ENCODE data around the gene CACNA1D.
A peak's percentile ranks its signal among the peaks of the same experiment; 100 is the strongest.
"Not testable (repeated sequence)": the region's sequence is repeated elsewhere in the genome, so short reads cannot be mapped to it uniquely, and the experiment has no call there.

Gene CACNA1D

GRCh38 chr3:53493963-53494791 is at the start of gene CACNA1D:
TSS of gene CACNA1D (plus strand) at chr3:53494611. CDS start at chr3:53495167, 556 bp downstream.
- peak; percentile 41 for DNase-seq

- DNase-seq: no peak
Observed at GRCh38 chr3:53457068-53457467, 37.3 kb upstream of the CACNA1D start.

GRCh38 chr3:53460326-53460725 is 34.1 kb upstream of the CACNA1D start:
- DNase-seq: no peak

GRCh38 chr3:53464424-53464823 is 30.0 kb upstream of the CACNA1D start:
- no peak for DNase-seq

GRCh38 chr3:53469758-53470157 is 24.7 kb upstream of the CACNA1D start:
- DNase-seq: not testable (repeated sequence)

GRCh38 chr3:53473422-53473821 is 21.0 kb upstream of the CACNA1D start:
- no peak for DNase-seq

- DNase-seq: not testable (repeated sequence)
Observed at GRCh38 chr3:53476372-53476771, 18.0 kb upstream of the CACNA1D start.

- not testable (repeated sequence) for DNase-seq
Observed at GRCh38 chr3:53477689-53478088, 16.7 kb upstream of the CACNA1D start.

GRCh38 chr3:53478166-53478830 is 16.1 kb upstream of the CACNA1D start:
- DNase-seq: no peak

GRCh38 chr3:53478921-53479664 is 15.3 kb upstream of the CACNA1D start:
- DNase-seq: no peak

- DNase-seq: no peak
Observed at GRCh38 chr3:53482227-53482626, 12.2 kb upstream of the CACNA1D start.

- no peak for DNase-seq
Observed at GRCh38 chr3:53483821-53484220, 10.6 kb upstream of the CACNA1D start.

- DNase-seq: no peak
Observed at GRCh38 chr3:53484984-53485383, 9.4 kb upstream of the CACNA1D start.

- DNase-seq: no peak
Observed at GRCh38 chr3:53485675-53486403, 8.6 kb upstream of the CACNA1D start.

GRCh38 chr3:53486961-53487654 is 7.3 kb upstream of the CACNA1D start:
- DNase-seq: no peak

- DNase-seq: no peak
Observed at GRCh38 chr3:53489386-53489785, 5.0 kb upstream of the CACNA1D start.

GRCh38 chr3:53489787-53490458 is 4.5 kb upstream of the CACNA1D start:
- no peak for DNase-seq

GRCh38 chr3:53490459-53490968 is 3.9 kb upstream of the CACNA1D start:
- DNase-seq: no peak

- no peak for DNase-seq
Observed at GRCh38 chr3:53491276-53491675, 3.1 kb upstream of the CACNA1D start.

GRCh38 chr3:53493595-53493962 is 832 bp upstream of the CACNA1D start:
- no peak for DNase-seq

GRCh38 chr3:53495146-53495519 is 722 bp downstream of the CACNA1D start:
- DNase-seq: peak; percentile 35
